Middle frontal gyrus (tissue), 1 donor: ENCODE results near the gene HTRA2.
"Not testable (repeated sequence)": the region's sequence is repeated elsewhere in the genome, so short reads cannot be mapped to it uniquely, and the experiment has no call there.

ENCODE experiments used
- DNase-seq: peaks from one replicate; pipeline ENCODE4 v3.0.0-alpha.2; 2015; ENCODE audit warnings: low spot score; ENCODE audit errors: extremely low spot score

The HTRA2 gene

DNA sequence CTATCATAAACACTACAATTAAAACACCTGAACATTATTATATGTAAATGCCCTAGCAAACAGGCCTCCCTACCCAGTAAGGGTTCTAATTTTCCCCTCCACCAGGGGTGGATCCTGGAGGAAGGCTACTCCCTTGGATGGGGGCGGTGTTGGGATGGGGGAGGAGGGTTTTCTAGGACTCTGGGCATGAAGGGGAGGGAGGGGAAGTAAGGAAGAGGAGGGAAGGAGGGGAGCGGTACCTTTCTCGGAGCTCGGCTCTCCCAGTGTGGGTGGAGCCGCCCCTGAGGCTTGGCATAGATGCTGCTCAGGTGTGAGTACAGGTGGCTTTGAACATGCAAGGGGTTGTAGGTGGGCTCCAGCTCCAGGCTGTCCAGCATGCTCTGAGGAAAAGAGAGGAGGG lies 30.2 kb downstream of the HTRA2 start:
- DNase-seq = no peak

DNA sequence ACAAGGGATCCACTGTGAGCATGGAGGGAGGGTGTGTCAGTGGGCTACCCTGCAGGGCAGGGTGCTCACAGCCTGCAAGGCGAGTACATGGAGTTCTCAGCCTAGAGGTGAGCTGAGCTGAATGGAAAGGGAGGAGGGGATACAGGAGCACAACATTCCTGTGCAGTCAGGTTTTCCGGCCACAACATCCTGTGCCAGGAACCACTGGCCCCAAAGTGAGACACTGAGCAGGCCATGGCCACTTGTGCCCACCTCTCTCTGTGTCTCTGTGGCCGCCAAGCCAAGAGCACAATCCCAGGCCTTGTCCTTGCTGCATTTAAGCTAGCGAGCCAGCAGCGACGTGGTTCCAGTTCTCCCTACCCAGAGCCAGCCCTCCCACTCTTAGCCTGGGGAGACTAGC lies 30.9 kb downstream of the HTRA2 start:
- no peak for DNase-seq

DNA sequence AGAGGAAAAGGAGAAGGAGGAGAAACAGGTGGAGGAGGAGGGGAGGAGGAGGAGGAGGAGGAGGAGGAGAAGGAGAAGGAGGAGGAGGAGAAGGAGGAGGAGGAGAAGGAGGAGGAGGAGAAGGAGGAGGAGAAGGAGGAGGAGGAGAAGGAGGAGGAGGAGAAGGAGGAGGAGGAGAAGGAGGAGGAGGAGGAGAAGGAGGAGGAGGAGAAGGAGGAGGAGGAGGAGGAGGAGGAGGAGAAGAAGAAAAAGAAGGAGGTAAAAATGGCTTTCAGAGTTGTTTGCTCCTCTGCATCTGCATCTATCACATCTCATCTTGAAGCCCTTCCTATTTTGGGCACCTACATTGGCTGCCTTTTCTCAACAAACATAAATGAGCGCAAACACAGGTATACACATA lies 31.3 kb downstream of the HTRA2 start:
- DNase-seq = not testable (repeated sequence)

DNA sequence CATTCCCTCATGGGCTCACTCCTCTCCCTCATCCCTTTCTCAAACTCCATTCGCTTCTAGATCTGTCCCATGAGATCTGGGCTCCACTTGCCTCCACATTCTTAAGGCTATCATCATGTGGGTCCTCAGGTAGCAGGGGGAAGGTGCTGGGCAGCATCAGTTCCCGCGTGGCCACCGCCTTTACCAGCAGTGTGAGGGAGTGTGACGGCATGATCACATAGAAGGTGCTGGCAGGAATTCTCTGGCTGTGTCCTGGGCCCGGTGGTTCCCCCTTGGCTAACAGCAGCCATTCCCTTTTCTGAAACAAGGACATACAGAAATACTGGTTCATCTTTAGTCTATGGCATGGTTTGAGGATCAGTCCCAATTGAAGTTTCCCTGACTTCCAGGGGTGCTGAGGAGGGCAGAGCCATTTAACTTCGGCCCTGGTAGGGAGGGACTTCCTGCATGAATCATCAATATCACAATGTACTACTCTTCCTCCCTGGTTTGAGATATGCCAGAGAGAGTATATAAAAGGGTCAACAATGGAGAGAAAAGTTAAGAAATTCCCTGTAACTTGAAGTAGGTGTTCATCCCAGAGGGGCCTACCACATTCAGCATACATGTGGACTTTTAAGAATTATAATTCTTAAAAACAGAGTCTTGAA lies 32.5 kb downstream of the HTRA2 start:
- no peak for DNase-seq

DNA sequence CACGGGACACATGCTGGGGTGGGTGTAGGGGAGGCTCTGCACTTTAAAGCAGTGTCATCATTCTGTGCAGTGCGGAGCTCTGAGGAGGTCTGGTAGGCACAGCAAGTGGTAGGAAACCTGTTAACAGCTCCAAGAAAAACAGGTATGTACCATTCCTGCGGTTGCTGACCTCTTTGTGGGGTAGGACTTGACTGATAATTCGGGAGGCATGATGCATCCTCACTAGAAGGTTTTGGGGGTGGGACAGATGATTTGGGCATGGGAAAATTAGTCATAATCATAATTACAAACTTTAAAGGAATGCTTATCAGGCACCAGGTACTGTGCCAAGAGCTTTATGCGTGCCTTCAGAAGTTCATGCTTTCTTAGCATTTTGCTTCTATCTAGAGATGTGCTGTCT lies 34.5 kb downstream of the HTRA2 start:
- DNase-seq = no peak

DNA sequence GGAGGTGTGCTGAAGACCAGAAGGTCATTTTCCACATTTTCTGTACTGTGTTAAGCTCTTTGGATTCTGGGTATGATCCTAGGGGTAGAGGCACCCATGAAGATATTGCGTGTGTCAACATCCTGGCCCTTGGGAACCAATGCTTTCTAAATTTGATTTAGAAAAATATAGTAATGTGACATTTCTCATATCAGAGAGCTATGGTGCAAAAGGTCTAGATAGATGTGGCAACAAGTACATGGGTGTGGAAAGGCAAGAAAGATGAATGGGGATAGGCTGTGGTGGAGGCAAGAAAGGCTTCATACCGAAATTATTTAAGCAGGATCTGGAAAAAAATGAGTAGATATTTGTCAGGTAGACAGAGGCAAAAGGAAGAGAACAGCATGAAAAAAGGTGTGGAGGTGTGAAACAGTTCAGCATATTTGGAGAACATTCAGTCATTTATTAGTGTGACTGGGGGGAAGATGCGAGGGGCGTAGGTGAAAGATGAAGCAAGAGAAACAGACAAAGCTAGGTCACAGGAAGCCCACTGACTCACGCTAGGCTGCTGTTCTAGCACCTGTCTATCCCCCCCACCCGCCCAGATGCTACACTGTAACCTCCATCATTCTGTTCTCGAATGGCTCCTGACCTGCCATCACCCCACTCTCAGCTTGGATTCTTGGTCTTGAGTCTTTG lies 36.5 kb downstream of the HTRA2 start:
- no peak for DNase-seq

DNA sequence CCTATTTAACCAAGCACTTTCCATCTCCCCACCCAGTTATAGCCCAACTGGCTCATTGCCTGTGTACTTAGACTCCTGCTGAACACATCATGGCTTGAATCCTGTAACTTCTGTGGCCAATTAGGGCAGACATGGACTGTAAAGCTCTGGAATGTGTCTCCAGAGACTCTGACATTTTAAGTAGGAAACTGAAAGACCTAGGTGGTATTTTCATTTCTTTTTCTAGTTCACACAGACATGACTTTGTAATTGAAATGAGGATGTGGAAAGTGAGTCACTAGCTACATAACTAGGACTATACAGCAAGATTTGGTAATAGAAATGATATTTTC lies 37.0 kb downstream of the HTRA2 start:
- DNase-seq = no peak

DNA sequence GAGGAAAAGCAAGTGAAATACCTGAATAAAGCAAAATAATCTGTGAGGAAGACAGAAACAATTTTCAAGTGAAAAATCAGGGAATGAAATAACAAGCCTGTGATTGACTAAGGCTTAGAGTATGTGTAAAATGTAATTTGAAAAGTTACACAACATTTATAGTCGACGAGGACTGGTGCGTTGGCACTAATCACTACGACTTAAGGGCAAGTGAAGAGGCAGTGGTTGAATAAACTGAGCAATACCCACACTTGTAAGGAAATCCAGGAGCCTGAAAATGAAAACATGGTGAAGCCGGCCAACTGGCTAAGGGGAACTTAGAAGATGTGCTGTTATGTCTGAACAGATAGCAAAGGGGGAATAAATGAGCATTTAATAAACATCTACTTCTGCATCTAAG lies 38.1 kb downstream of the HTRA2 start:
- DNase-seq = no peak

DNA sequence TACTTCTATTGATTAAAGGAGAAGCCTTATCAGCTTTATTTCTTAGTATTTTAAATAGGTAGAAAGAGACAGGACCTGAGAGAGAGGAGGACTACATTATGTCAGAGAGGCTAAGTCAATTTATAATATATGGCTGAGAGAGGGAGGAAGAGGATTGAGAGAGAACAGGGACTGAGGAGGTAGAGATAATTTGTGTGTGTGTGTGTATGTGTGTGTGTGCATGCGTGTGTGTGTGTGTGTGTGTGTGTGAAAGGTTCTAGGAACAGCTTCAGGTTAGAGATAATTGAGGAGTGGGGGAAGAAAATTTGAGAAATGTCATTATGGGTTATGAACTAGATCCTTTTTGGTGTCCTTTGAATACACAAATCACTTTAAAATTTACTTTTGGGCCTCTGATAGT lies 40.0 kb downstream of the HTRA2 start:
- no peak for DNase-seq

DNA sequence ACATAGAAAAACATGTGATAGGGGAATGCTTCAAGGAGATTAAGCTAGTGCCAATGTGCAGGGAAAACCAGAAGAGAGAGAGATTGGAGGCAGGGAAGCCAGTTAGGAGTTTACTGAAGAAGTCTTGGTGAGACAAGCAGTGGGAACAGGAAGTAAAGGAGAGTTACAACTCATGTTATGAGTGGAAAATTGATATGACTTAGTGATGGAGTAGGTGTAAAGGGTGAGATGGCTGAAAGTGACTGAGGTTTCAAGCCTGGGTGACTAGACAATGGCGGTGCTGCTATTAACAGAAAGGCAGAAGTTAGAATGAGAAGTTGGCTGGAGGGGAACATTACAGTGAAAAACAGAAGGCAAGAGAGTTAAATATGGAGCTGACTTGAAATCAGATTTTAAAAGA lies 41.3 kb downstream of the HTRA2 start:
- no peak for DNase-seq

DNA sequence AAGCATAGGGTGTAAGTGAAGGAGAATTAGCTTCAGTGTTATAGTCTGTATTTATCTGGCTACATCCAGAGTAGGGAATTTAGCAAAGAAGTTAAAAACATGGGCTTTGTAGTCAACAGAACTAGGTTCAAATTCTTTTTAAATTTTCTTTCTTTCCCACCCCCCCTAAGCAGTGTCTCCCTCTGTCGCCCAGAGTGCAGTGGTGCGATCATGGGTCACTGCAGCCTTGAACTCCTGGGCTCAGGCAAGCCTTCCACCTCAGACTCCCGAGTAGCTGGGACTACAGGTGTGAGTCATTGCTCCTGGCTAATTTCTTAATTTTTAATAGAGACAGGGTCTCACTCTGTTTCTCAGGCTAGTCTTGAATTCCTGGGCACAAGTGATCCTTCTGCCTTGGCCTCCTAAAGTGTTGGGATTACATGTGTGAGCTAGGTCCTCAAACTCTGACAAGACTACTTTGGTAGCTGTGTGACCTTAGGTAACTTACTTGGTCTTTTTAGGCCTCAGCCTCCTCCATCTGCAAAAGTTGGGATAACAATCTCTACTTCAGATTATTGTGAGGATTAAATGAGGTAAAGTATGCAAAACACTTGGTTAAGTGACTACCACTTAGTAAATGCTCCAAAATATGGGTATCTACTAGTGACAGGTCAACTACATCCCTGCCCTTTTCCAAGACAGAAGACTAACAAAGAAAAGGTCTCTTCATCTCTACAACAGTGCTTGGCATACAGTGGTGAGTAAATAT lies 42.6 kb downstream of the HTRA2 start:
- no peak for DNase-seq

DNA sequence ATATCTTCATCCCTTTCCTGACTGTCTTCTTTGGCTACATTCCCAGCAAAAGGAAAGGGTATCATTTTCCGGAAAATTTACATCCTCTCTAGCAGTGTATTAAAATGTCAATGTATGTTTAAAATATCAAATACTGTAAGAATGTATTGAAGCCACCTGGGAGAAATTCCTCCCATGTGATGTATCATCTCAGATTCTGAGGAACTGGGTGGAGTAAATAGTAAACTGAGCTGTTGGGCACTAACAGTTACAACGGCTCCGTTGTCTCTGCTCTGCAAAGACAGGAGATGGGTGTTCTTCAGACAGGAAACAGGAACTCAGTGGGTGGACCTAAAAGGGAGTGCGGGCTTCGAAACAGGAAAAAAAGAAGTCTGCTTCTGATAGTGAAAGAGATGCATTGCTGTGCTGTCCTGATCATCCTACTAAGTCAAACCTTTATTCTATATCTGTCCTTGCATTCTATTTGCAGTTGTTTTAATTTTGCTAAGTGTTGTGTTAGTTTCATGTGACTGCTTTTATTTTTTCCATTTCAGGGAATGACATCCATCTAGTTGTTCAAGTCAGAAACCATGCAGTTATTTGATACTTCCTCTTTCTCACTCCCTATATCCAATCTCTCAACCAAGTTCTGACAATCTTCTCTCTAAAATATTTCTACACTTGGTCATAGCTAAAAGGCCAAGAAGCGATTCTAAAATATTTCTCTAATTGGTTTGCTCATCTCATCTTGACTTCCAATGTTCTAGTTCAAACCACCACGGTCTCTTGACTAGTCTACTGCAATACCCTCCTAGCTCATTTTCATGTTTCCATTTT lies 44.2 kb downstream of the HTRA2 start:
- no peak for DNase-seq

DNA sequence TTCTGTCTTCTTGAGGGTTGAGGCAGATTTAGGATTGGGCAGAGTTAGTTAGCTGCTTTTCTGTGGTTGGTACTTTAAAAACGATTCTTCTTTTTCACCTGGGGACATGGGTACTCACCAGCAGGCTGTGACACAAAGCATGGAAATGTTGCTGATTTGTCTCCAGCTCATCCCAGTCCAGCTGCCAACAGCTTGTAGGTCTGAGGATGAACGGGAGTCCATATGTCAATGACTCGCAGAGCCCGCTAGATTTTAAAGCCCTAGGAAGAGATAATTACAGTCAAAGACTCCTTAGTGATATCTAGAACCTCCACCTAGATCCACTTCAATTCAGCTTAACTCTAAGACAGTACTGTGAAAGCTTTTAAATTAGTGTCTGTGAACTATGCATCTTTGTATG lies 45.6 kb downstream of the HTRA2 start:
- no peak for DNase-seq

DNA sequence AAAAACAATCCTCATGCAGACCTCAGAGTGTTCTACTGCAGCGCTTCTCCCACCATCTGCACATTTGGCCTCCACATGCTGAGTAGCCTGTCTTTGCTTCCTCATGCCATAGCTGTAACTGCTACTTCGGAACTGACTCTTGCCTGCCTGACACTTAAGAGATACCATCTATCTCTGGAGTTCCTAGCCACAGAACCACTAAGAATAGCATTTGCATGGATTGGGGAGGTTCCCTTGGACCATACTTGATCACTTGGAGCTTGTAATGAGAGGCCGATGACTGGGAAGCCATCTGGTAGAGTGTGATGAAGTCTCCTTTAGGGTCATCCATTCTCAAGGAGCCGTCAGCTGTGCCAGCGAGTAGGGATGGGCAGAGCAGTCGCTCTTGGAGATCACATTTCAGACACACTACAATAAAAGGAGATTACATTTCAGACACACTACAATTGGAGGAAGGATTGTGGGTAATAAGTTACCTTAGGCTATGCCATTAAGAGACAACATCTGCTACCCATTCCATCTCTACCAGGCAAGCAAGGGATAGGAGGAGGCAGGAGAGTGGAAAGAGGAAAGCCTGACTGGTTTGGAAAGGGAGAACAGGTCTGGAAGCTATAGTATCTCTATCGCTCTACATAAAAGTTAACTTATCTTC lies 46.6 kb downstream of the HTRA2 start:
- no peak for DNase-seq

DNA sequence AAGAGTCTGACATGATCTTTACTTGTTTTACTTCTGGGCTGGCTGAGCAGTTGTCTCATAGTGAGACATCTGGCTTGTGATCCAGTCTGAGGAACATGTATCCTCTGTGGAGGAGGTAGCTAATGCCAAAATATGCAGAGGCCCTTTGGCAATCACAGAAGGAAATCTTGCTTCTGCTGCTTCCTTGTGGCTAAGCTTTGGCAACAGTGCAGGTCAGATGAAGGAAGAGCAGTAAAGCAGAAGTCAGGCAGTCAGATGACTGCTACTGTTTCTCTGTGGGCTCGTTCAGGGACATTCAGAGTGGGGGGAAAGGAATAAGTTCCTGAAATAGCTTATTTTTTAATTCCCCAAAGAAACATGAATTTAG lies 47.1 kb downstream of the HTRA2 start:
- no peak for DNase-seq

DNA sequence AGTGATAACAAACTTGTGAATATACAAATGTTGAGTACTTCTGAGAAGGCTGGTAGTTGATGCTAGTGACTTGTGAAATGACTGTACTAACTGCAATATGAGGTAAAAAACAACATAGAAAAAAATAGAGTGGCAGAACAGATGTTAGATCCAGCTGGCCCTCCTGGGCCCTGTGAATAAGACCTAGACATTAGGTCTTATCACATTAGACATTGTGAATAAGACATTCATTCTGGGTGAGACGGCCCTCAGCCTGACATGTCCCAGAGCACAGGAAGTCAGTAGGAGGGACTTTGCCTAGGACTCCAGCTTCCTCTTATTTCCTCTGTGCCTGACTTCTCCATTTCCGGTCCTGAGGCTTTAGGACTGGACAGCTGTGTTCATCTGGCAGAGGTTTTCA lies 47.7 kb downstream of the HTRA2 start:
- no peak for DNase-seq

DNA sequence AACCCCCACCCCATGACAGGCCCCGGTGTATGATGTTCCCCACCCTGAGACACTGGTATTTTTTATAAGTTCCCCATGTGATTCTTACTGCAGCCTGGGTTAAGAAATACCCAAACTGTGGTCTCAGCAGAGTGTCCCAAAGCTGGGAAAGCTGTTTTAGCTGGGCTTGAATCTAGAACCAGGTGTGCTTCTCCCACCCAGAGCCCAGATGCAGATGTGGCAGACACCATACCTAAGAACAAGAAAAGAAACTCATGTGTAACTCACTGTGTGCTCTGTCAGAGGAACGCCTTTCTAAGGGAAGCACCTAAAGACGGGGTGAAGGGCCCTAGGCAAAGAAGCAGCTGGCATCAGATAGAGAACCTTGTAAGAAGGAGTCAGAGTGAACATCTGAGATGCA lies 48.7 kb downstream of the HTRA2 start:
- DNase-seq = no peak

DNA sequence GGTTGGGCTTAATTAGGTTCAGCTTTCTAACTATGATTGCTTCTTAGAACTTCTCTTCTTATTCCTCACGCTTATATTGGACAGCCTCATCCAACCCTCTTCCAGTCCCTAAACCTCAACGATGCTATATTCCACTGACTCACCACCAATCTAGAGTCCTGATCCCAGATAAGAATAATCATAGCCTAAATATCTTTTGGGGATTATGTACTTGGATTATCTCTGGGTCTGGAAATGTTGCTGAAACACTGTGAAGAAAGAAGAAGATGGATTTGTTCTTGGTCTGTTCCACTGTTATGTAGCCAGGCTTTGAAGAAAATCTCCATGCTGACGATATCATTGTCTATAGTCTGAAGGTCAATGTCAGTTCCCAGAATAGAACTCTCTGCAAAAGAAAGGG lies 51.7 kb downstream of the HTRA2 start:
- no peak for DNase-seq

DNA sequence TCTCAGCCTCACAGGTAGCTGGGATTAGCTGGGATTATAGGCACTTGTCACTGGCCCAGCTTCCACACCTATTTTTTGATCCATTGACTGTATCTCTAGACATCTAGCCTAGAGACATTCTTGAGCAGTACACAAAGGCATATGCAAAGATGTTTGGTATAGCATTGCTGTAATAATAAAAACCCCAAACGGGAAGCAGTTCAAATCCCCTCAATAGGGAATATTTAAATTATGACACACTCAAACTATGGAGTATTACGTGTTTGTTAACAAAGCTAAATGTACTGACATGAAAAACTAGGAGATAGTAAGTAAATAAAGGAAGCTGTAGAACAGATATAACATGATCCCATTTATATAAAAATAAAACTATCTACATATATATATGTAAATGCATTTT lies 52.5 kb downstream of the HTRA2 start:
- no peak for DNase-seq
